Liver (tissue), 9 donors: ENCODE results near the gene LMOD2. TPM values are rescaled to one million over a fixed set of nuclear protein-coding genes. Genes with fewer than 3 reads are reported as not detected.

Source experiments
- DNase-seq: peaks from one replicate; pipeline ENCODE4 v3.0.0-alpha.2; 2017; ENCODE audit warnings: low spot score
- H3K27ac ChIP-seq, 2 donors: one replicate each; pipeline ENCODE4 v1.7.0; 2013; ENCODE audit warnings: inconsistent platforms in 2 of 2, low read length in 2 of 2, control low read depth in 1 of 2, low read depth in 1 of 2, mild to moderate bottlenecking in 1 of 2
- H3K27me3 ChIP-seq, 4 donors: one replicate each; pipeline versions ENCODE4 v1.6.1 to v1.7.0; 2013; ENCODE audit warnings: low read length in 3 of 4, inconsistent platforms in 1 of 4, mild to moderate bottlenecking in 1 of 4, moderate library complexity in 1 of 4; ENCODE audit not compliant: control insufficient read depth in 4 of 4, insufficient read depth in 4 of 4
- H3K36me3 ChIP-seq, 4 donors: one replicate each; pipeline versions ENCODE4 v1.6.1 to v1.7.0; 2013; ENCODE audit warnings: low read length in 3 of 4, mild to moderate bottlenecking in 3 of 4, low read depth in 1 of 4, moderate library complexity in 1 of 4; ENCODE audit not compliant: control insufficient read depth in 4 of 4, insufficient read depth in 3 of 4
- H3K4me1 ChIP-seq, 4 donors: one replicate each; pipeline versions ENCODE4 v1.6.1 to v1.7.0; 2013; ENCODE audit warnings: low read length in 3 of 4, mild to moderate bottlenecking in 3 of 4, moderate library complexity in 1 of 4; ENCODE audit not compliant: control insufficient read depth in 4 of 4, insufficient read depth in 4 of 4
- H3K4me3 ChIP-seq, 3 donors: one replicate each; pipeline versions ENCODE4 v1.6.1 to v1.7.0; 2013; ENCODE audit warnings: low read length in 3 of 3, control low read depth in 1 of 3, low read depth in 1 of 3, mild to moderate bottlenecking in 1 of 3
- H3K9ac ChIP-seq, 2 donors: one replicate each; pipeline ENCODE4 v1.7.0; 2013; ENCODE audit warnings: low read length in 2 of 2, mild to moderate bottlenecking in 2 of 2, moderate library complexity in 2 of 2, control low read depth in 1 of 2, low read depth in 1 of 2
- H3K9me3 ChIP-seq, 4 donors: one replicate each; pipeline versions ENCODE4 v1.6.1 to v1.7.0; 2013; ENCODE audit warnings: low read length in 3 of 4; ENCODE audit not compliant: control insufficient read depth in 4 of 4
- EGR1 ChIP-seq, 2 donors: IDR thresholded peaks; 2 replicates each; pipeline ENCODE4 v1.6.1; 2016 to 2018; ENCODE audit warnings: antibody characterized with exemption in 2 of 2, low read depth in 2 of 2
- HNF4G ChIP-seq: IDR thresholded peaks from 2 replicates; pipeline ENCODE4 v1.6.1; 2016; ENCODE audit warnings: antibody characterized with exemption
- JUND ChIP-seq, 2 donors: IDR thresholded peaks; 2 replicates each; pipeline ENCODE4 v1.6.1; 2016; ENCODE audit warnings: antibody characterized with exemption in 2 of 2
- MAX ChIP-seq: IDR thresholded peaks from 2 replicates; pipeline ENCODE4 v1.6.1; 2016; ENCODE audit warnings: antibody characterized with exemption
- NR2F2 ChIP-seq: IDR thresholded peaks from 2 replicates; pipeline ENCODE4 v1.6.1; 2016; ENCODE audit warnings: antibody characterized with exemption
- RAD21 ChIP-seq, 2 donors: IDR thresholded peaks; 2 replicates each; pipeline ENCODE4 v1.6.1; 2016; ENCODE audit warnings: antibody characterized with exemption in 2 of 2, mild to moderate bottlenecking in 2 of 2
- RXRA ChIP-seq, 2 donors: IDR thresholded peaks; 2 replicates each; pipeline ENCODE4 v1.6.1; 2017 to 2018; ENCODE audit warnings: antibody characterized with exemption in 2 of 2, mild to moderate bottlenecking in 1 of 2
- TAF1 ChIP-seq: conservative IDR thresholded peaks from 2 replicates; pipeline ENCODE4 v1.6.1; 2016; ENCODE audit warnings: antibody characterized with exemption, mild to moderate bottlenecking
- YY1 ChIP-seq: IDR thresholded peaks from 2 replicates; pipeline ENCODE4 v1.6.1; 2016; ENCODE audit warnings: antibody characterized with exemption, mild to moderate bottlenecking
- WGBS: extraction: QIAGEN DNeasy Blood & Tissue Kit; methylation state at CpG from one replicate; pipeline ENCODE4 v1.1.7; 2013; 5-methylcytosine and 5-hydroxymethylcytosine counted together
- polyA plus RNA-seq, 2 donors: library from polyadenylated mRNA; stranded (reverse) in 1 of 2; unstranded in 1 of 2; fragments of 200-250 nt in 1 of 2; fragments of >200 nt in 1 of 2; fragmentation: Nextera tagmentation in 1 of 2; extraction: Ambion mirVana in 1 of 2; gene quantifications; one replicate each; pipeline versions ENCODE4 v1.2.1 to v1.2.3, GENCODE V29; 2013 to 2015
- total RNA-seq, 2 donors: library from RNA; depleted of rRNA; stranded (reverse); fragments of >200 nt; gene quantifications; one replicate each; pipeline ENCODE4 v1.2.3, GENCODE V29; 2014
- TF ChIP-seq, protein P1 (sequence below): IDR thresholded peaks from 2 replicates; pipeline ENCODE4 v1.6.1; 2016; ENCODE audit warnings: antibody characterized with exemption
- TF ChIP-seq, protein P2 (sequence below): IDR thresholded peaks from 2 replicates; pipeline ENCODE4 v1.6.1; 2016; ENCODE audit warnings: antibody characterized with exemption, mild to moderate bottlenecking
- TF ChIP-seq, protein P3 (sequence below): IDR thresholded peaks from 2 replicates; pipeline ENCODE4 v1.6.1; 2016; ENCODE audit warnings: antibody characterized with exemption
- TF ChIP-seq, protein P4 (sequence below): fragments of 150-350 bp; IDR thresholded peaks from 2 replicates; pipeline ENCODE4 v1.5.1; 2017; ENCODE audit warnings: improper control_type of control experiment, low read depth, low read length; ENCODE audit not compliant: missing input control
- donor health status: healthy.
- donor health status: healthy.
- donor health status: healthy.
- donor health status: healthy.
- donor health status: healthy.

The LMOD2 gene
- total and polyA plus RNA-seq, 4 donors, result not detected

DNA sequence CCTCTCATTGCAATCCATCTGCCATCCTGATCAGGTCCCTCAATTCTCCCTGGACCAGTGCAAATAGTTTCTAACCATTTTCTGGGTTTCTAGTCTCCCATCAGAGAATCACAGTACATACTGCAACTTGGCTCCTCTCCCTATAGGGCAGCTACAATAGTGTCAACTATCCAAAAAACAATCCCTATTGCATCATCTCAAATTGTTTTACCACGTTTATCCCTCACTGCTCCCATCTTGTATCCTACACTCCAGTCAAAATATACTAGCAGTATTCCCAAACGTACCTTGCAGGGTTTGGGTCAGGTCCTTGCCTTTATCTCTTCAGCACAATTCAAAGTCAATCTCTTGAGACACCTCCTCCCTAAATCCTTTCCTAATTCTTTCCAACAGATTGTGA, 30.4 kb upstream of the LMOD2 start (continued):
- TF ChIP-seq, protein P1, sequence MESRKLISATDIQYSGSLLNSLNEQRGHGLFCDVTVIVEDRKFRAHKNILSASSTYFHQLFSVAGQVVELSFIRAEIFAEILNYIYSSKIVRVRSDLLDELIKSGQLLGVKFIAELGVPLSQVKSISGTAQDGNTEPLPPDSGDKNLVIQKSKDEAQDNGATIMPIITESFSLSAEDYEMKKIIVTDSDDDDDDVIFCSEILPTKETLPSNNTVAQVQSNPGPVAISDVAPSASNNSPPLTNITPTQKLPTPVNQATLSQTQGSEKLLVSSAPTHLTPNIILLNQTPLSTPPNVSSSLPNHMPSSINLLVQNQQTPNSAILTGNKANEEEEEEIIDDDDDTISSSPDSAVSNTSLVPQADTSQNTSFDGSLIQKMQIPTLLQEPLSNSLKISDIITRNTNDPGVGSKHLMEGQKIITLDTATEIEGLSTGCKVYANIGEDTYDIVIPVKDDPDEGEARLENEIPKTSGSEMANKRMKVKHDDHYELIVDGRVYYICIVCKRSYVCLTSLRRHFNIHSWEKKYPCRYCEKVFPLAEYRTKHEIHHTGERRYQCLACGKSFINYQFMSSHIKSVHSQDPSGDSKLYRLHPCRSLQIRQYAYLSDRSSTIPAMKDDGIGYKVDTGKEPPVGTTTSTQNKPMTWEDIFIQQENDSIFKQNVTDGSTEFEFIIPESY, result no peak
- TF ChIP-seq RXRA (IDR thresholded peaks at IDR 0.05) (no peak), NR2F2 (no peak), YY1 (no peak)
- TF ChIP-seq, protein P2, sequence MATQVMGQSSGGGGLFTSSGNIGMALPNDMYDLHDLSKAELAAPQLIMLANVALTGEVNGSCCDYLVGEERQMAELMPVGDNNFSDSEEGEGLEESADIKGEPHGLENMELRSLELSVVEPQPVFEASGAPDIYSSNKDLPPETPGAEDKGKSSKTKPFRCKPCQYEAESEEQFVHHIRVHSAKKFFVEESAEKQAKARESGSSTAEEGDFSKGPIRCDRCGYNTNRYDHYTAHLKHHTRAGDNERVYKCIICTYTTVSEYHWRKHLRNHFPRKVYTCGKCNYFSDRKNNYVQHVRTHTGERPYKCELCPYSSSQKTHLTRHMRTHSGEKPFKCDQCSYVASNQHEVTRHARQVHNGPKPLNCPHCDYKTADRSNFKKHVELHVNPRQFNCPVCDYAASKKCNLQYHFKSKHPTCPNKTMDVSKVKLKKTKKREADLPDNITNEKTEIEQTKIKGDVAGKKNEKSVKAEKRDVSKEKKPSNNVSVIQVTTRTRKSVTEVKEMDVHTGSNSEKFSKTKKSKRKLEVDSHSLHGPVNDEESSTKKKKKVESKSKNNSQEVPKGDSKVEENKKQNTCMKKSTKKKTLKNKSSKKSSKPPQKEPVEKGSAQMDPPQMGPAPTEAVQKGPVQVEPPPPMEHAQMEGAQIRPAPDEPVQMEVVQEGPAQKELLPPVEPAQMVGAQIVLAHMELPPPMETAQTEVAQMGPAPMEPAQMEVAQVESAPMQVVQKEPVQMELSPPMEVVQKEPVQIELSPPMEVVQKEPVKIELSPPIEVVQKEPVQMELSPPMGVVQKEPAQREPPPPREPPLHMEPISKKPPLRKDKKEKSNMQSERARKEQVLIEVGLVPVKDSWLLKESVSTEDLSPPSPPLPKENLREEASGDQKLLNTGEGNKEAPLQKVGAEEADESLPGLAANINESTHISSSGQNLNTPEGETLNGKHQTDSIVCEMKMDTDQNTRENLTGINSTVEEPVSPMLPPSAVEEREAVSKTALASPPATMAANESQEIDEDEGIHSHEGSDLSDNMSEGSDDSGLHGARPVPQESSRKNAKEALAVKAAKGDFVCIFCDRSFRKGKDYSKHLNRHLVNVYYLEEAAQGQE, result no peak
- TF ChIP-seq, protein P3, sequence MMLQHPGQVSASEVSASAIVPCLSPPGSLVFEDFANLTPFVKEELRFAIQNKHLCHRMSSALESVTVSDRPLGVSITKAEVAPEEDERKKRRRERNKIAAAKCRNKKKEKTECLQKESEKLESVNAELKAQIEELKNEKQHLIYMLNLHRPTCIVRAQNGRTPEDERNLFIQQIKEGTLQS, result no peak

DNA sequence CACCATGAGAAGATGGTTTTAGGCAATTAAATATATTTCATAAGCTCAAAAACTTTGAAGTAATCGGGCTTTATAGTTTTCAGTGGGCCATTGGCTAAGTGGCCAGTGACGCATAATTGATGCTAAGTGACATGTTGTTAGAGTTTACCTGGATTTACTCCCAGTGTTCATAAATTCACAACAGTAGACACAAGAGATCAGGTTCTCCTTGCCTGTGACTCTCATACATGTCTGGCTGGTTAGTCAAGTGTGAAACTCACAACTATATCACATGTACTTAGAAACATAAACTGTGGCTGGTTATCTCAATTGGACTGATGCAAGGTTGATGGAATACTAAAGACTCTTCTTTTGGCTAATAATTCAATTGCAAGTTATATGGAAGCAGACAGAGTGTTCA, 27.8 kb upstream of the LMOD2 start:
- H3K36me3 ChIP-seq, result no peaks in the 10 kb centered on the region
- no peak overlapping the region for H3K9ac ChIP-seq
- peaks cover 0 to 3% (median 2%) of the 10 kb centered on the region in 4 donors for H3K4me1 ChIP-seq
- H3K4me3 ChIP-seq, result no peak overlapping the region
- 96% methylated on average over 2 of the region's 2 CpGs for WGBS
- H3K27me3 ChIP-seq, result no peaks in the 10 kb centered on the region
- H3K9me3 ChIP-seq, result no peaks in the 10 kb centered on the region
- no peak for DNase-seq
- no peak for TF ChIP-seq JUND (IDR thresholded peaks at IDR 0.05)
- no peak for TF ChIP-seq HNF4G
- TF ChIP-seq YY1, result no peak
- no peak for TF ChIP-seq TAF1
- no peak for TF ChIP-seq MAX
- TF ChIP-seq EGR1 (IDR thresholded peaks at IDR 0.05; ENCODE audit: low read depth in 2 of 2), result no peak
- TF ChIP-seq, protein P4, sequence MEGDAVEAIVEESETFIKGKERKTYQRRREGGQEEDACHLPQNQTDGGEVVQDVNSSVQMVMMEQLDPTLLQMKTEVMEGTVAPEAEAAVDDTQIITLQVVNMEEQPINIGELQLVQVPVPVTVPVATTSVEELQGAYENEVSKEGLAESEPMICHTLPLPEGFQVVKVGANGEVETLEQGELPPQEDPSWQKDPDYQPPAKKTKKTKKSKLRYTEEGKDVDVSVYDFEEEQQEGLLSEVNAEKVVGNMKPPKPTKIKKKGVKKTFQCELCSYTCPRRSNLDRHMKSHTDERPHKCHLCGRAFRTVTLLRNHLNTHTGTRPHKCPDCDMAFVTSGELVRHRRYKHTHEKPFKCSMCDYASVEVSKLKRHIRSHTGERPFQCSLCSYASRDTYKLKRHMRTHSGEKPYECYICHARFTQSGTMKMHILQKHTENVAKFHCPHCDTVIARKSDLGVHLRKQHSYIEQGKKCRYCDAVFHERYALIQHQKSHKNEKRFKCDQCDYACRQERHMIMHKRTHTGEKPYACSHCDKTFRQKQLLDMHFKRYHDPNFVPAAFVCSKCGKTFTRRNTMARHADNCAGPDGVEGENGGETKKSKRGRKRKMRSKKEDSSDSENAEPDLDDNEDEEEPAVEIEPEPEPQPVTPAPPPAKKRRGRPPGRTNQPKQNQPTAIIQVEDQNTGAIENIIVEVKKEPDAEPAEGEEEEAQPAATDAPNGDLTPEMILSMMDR, result no peak
- TF ChIP-seq, protein P2, result no peak
- TF ChIP-seq RAD21 (IDR thresholded peaks at IDR 0.05), result no peak
- H3K27ac ChIP-seq, result no peak overlapping the region
